HepG2 (cell line): ENCODE results near the gene GNPNAT1. TPM values are rescaled to one million over a fixed set of nuclear protein-coding genes. Genes with fewer than 3 reads are reported as not detected.
A peak's percentile ranks its signal among the peaks of the same experiment; 100 is the strongest.

Experiments
- AGO2 ChIP-seq: fragments of 200-400 bp; formaldehyde crosslinking; optimal IDR thresholded peaks from 2 replicates; pipeline ENCODE3; 2017; ENCODE audit warnings: mild to moderate bottlenecking, low read depth, low read length, moderate library complexity
- ARNT2 ChIP-seq: sonication (generic); formaldehyde crosslinking; IDR thresholded peaks from 2 replicates; pipeline ENCODE4 v1.8.0; 2022; ENCODE audit warnings: mild to moderate bottlenecking, low read depth, missing genetic modification reagents, moderate library complexity
- CSRNP1 ChIP-seq: sonication (generic); formaldehyde crosslinking; IDR thresholded peaks from 2 replicates; pipeline ENCODE4 v1.8.1; 2023; ENCODE audit warnings: mild to moderate bottlenecking, missing genetic modification reagents
- GABPB1 ChIP-seq: IDR thresholded peaks from 2 replicates; pipeline ENCODE4 v1.6.1; 2016; ENCODE audit warnings: mild to moderate bottlenecking, missing genetic modification reagents, moderate library complexity, missing compliant biosample characterization
- HMGA1 ChIP-seq: sonication (generic); formaldehyde crosslinking; conservative IDR thresholded peaks from 2 replicates; pipeline ENCODE4 v1.4.0; 2020; ENCODE audit warnings: missing genetic modification reagents
- HNF4A ChIP-seq: sonication (generic); formaldehyde crosslinking; IDR thresholded peaks from 2 replicates; pipeline ENCODE4 v1.4.0; 2020; ENCODE audit warnings: missing genetic modification reagents
- MEIS1 ChIP-seq: sonication (generic); formaldehyde crosslinking; IDR thresholded peaks from 2 replicates; pipeline ENCODE4 v1.9.0; 2021; ENCODE audit warnings: mild to moderate bottlenecking, missing genetic modification reagents, moderate library complexity, borderline replicate concordance
- MZF1 ChIP-seq: sonication (generic); formaldehyde crosslinking; IDR thresholded peaks from 2 replicates; pipeline ENCODE4 v1.8.1; 2023; ENCODE audit warnings: mild to moderate bottlenecking, missing genetic modification reagents, borderline replicate concordance
- SKIL ChIP-seq: sonication (generic); formaldehyde crosslinking; IDR thresholded peaks from 2 replicates; pipeline ENCODE4 v1.8.0; 2022; ENCODE audit warnings: missing genetic modification reagents, mild to moderate bottlenecking, moderate library complexity, borderline replicate concordance
- SNRNP70 ChIP-seq: fragments of 200-400 bp; formaldehyde crosslinking; IDR thresholded peaks from 2 replicates; pipeline ENCODE4 v1.6.1; 2017; ENCODE audit warnings: mild to moderate bottlenecking, low read depth, low read length, moderate library complexity
- SOX13 ChIP-seq, 3 experiments: fragments of 450-650 bp in 1 of 3; sonication (generic) in 1 of 3; formaldehyde crosslinking in 1 of 3; IDR thresholded peaks in 2 of 3; conservative IDR thresholded peaks in 1 of 3; 2 replicates each; pipeline versions ENCODE4 v1.5.0 to v1.6.1; 2016 to 2020; ENCODE audit warnings: antibody characterized with exemption in 1 of 3, mild to moderate bottlenecking in 1 of 3, missing compliant biosample characterization in 1 of 3, missing genetic modification reagents in 1 of 3, moderate library complexity in 1 of 3
- ZBTB10 ChIP-seq: sonication (generic); formaldehyde crosslinking; IDR thresholded peaks from 2 replicates; pipeline ENCODE4 v1.4.0; 2020; ENCODE audit warnings: missing genetic modification reagents, borderline replicate concordance
- ZNF383 ChIP-seq: sonication (generic); formaldehyde crosslinking; IDR thresholded peaks from 2 replicates; pipeline ENCODE4 v1.4.0; 2020; ENCODE audit warnings: missing genetic modification reagents, mild to moderate bottlenecking, borderline replicate concordance
- ZNF512B ChIP-seq: sonication (generic); formaldehyde crosslinking; IDR thresholded peaks from 2 replicates; pipeline ENCODE4 v1.5.1; 2020; ENCODE audit warnings: missing genetic modification reagents, mild to moderate bottlenecking, borderline replicate concordance
- ZNF773 ChIP-seq: sonication (generic); formaldehyde crosslinking; IDR thresholded peaks from 2 replicates; pipeline ENCODE4 v1.4.0; 2020; ENCODE audit warnings: missing genetic modification reagents, borderline replicate concordance
- ZNF784 ChIP-seq: sonication (generic); formaldehyde crosslinking; IDR thresholded peaks from 2 replicates; pipeline ENCODE4 v1.5.1; 2020; ENCODE audit warnings: missing genetic modification reagents, mild to moderate bottlenecking, borderline replicate concordance
- polyA plus RNA-seq, 8 experiments: library from polyadenylated mRNA; depleted of rRNA in 3 of 8; stranded (reverse) in 7 of 8; unstranded in 1 of 8; fragments of >200 nt; fragmentation: Illumina TruSeq in 4 of 8; extraction: Trizol in 4 of 8; gene quantifications; 2 replicates each; pipeline versions ENCODE4 v1.2.1 to v1.2.3, GENCODE V29; 2011 to 2016; ENCODE audit warnings: low read depth in 4 of 8, missing spikeins in 1 of 8, mixed read lengths in 1 of 8; ENCODE audit not compliant: insufficient read depth in 1 of 8
- total RNA-seq, 5 experiments: library from RNA; depleted of rRNA; stranded (reverse); fragments of >200 nt; fragmentation: Illumina TruSeq; extraction: Trizol; gene quantifications; 2 replicates each; pipeline ENCODE4 v1.2.3, GENCODE V29; 2016; ENCODE audit warnings: low read depth in 1 of 5

The GNPNAT1 gene
- total and polyA plus RNA-seq, 2 of the 13 experiments (the other 11 are each of a cell fraction or from before 2014, with no cell fraction given) = 38.3 to 54.9 TPM

GRCh38 chr14:52729925-52730708 lies 61.3 kb downstream of the GNPNAT1 start, which contains the start of gene STYX (continued):
- TF ChIP-seq ZNF784 (peak; percentile 64; the same call in 1 of the 2 replicates), CSRNP1 (CRISPR knock-in tag) (peak; percentile 38; the same call in 1 of the 2 replicates), SKIL (CRISPR knock-in tag) (no peak), ZNF773 (CRISPR knock-in tag) (no peak; the same call in 1 of the 2 replicates), AGO2 (peak; percentile 72), GABPB1 (CRISPR knock-in tag) (peak; percentile 83), HMGA1 (CRISPR knock-in tag) (no peak), ZNF512B (no peak), HNF4A (CRISPR knock-in tag) (0 out of 2 replicates have a peak, but pooled peaks have one; percentile 8), ZBTB10 (CRISPR knock-in tag) (no peak), ARNT2 (CRISPR knock-in tag) (peak; percentile 42; the same call in 1 of the 2 replicates), ZNF383 (0 out of 2 replicates have a peak, but pooled peaks have one; percentile 52), MZF1 (CRISPR knock-in tag) (no peak), MEIS1 (CRISPR knock-in tag) (peak; percentile 82), SOX13 (IDR thresholded peaks at IDR 0.05) (no peak), SOX13 (CRISPR knock-in tag; conservative IDR thresholded peaks at IDR 0.05 in 1 of 2, IDR thresholded peaks at IDR 0.05 in 1 of 2) (no peak; a peak in 1 of 4 replicates), SNRNP70 (no peak)
